Smooth muscle cell of the brain vasculature (primary cell): Measurements from ENCODE around the gene ARHGAP15.
A peak's percentile ranks its signal among the peaks of the same experiment; 100 is the strongest.

ENCODE experiments used
- DNase-seq: peaks from one replicate; pipeline ENCODE4 v3.0.0-alpha.2; 2012; ENCODE audit warnings: low read depth, low spot score

The ARHGAP15 gene

GRCh38 chr2:143223556-143223955 is 94.3 kb downstream of the ARHGAP15 start:
- no peak for DNase-seq

- DNase-seq: no peak
Observed at GRCh38 chr2:143225931-143226330, 96.7 kb downstream of the ARHGAP15 start.

GRCh38 chr2:143226714-143227541 is 97.7 kb downstream of the ARHGAP15 start:
- no peak for DNase-seq

- no peak for DNase-seq
Observed at GRCh38 chr2:143229411-143229810, 100.2 kb downstream of the ARHGAP15 start.

GRCh38 chr2:143229952-143230351 is 100.7 kb downstream of the ARHGAP15 start:
- no peak for DNase-seq

GRCh38 chr2:143230506-143231253 is 101.5 kb downstream of the ARHGAP15 start:
- no peak for DNase-seq

- DNase-seq: no peak
Observed at GRCh38 chr2:143231254-143231645, 102.0 kb downstream of the ARHGAP15 start.

GRCh38 chr2:143237146-143237777 is 108.0 kb downstream of the ARHGAP15 start:
- DNase-seq: no peak

GRCh38 chr2:143241403-143242088 is 112.3 kb downstream of the ARHGAP15 start:
- no peak for DNase-seq

GRCh38 chr2:143246246-143246645 is 117.0 kb downstream of the ARHGAP15 start:
- no peak for DNase-seq

GRCh38 chr2:143246815-143247744 is 117.9 kb downstream of the ARHGAP15 start:
- DNase-seq: no peak

GRCh38 chr2:143248631-143249030 is 119.4 kb downstream of the ARHGAP15 start:
- DNase-seq: no peak

- DNase-seq: no peak
Observed at GRCh38 chr2:143251681-143252080, 122.5 kb downstream of the ARHGAP15 start.

GRCh38 chr2:143252138-143252907 is 123.1 kb downstream of the ARHGAP15 start:
- DNase-seq: no peak

GRCh38 chr2:143254110-143254509 is 124.9 kb downstream of the ARHGAP15 start:
- DNase-seq: no peak

GRCh38 chr2:143255086-143255485 is 125.9 kb downstream of the ARHGAP15 start:
- no peak for DNase-seq

GRCh38 chr2:143255899-143256298 is 126.7 kb downstream of the ARHGAP15 start:
- DNase-seq: no peak

GRCh38 chr2:143258126-143258892 is 129.1 kb downstream of the ARHGAP15 start:
- DNase-seq: no peak

- peak; percentile 50 for DNase-seq
Observed at GRCh38 chr2:143259368-143259958, 130.2 kb downstream of the ARHGAP15 start.
